Sigmoid colon (tissue), 4 donors: ENCODE data around the gene NOC4L.

ENCODE experiments used
- EP300 ChIP-seq, 4 donors: sonication (generic); formaldehyde crosslinking; IDR thresholded peaks; one replicate each; pipeline ENCODE4 v1.6.1; 2017; ENCODE audit warnings: antibody characterized with exemption in 4 of 4
- TF ChIP-seq, protein P1 (sequence below), 4 experiments: fragments of 450-650 bp in 3 of 4; fragments of 200-600 bp in 1 of 4; IDR thresholded peaks; one replicate each; pipeline ENCODE4 v1.5.1; 2016 to 2019; ENCODE audit warnings: antibody characterized with exemption in 4 of 4, mild to moderate bottlenecking in 3 of 4, moderate library complexity in 2 of 4

DNA sequence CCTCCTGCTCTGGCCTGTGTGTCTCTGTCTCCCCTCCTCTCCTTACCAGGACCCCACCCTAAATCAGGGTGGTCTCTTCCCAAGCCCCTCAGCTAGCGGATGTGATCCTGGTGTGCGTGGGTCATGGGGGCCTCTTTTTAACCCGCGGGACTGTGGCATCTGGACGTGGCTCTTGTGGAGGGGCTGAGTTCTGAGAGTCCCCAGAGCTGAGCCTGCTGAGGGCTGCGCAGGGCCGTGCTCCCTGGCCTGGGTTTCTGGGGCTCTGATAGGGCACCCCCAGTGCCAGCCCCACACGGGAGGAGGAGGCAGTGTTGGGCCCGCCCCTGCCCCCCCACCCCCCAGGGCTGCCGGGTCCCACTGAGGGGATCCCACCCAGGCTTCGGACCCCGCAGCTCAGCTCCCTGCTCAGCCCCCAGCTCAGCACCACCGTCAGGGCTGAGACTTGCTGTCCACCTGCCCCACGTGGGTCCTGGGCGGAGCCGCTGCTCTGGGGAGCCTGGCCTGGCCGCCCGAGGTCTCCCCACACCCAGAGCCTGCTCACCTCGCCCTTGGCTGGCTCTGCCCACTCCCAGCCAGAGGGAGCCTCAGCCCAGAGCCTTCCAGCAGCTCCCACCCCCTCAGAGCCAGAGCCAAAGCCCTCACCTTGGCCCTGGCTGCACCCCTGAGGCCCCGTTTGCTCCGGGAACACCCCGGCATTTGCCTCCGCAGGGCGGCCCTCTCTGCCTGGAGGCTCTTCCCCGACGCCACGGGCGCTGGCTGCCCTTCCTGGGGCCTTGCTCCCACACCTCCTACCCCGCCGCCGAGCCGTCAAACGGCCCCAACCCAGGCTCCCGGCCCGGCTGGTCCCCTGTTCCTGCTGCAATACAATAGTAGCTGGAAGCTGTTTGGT lies 31.5 kb downstream of the NOC4L start:
- TF ChIP-seq, protein P1, sequence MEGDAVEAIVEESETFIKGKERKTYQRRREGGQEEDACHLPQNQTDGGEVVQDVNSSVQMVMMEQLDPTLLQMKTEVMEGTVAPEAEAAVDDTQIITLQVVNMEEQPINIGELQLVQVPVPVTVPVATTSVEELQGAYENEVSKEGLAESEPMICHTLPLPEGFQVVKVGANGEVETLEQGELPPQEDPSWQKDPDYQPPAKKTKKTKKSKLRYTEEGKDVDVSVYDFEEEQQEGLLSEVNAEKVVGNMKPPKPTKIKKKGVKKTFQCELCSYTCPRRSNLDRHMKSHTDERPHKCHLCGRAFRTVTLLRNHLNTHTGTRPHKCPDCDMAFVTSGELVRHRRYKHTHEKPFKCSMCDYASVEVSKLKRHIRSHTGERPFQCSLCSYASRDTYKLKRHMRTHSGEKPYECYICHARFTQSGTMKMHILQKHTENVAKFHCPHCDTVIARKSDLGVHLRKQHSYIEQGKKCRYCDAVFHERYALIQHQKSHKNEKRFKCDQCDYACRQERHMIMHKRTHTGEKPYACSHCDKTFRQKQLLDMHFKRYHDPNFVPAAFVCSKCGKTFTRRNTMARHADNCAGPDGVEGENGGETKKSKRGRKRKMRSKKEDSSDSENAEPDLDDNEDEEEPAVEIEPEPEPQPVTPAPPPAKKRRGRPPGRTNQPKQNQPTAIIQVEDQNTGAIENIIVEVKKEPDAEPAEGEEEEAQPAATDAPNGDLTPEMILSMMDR (IDR thresholded peaks at IDR 0.05) = no peak
- no peak for TF ChIP-seq EP300 (IDR thresholded peaks at IDR 0.05)
